ENCODE results near the gene CCM2.
"Not testable (repeated sequence)": the region's sequence is repeated elsewhere in the genome, so short reads cannot be mapped to it uniquely, and the experiment has no call there.

CCM2 gene

GRCh38 chr7:45028920-45029344, 28.9 kb downstream of the CCM2 start:
- TF ChIP-seq POLR2AphosphoS5 (IDR thresholded peaks at IDR 0.05; ENCODE audit: low read depth, low read length) (no peak), TAF1 (IDR thresholded peaks at IDR 0.05; ENCODE audit: borderline replicate concordance, low read depth, low read length) (no peak), POLR2A (IDR thresholded peaks at IDR 0.05; ENCODE audit: low read depth, low read length) (no peak)
- DNase-seq (ENCODE audit: insufficient read length) (no peak), FAIRE-seq (peak; percentile 44)

DNA sequence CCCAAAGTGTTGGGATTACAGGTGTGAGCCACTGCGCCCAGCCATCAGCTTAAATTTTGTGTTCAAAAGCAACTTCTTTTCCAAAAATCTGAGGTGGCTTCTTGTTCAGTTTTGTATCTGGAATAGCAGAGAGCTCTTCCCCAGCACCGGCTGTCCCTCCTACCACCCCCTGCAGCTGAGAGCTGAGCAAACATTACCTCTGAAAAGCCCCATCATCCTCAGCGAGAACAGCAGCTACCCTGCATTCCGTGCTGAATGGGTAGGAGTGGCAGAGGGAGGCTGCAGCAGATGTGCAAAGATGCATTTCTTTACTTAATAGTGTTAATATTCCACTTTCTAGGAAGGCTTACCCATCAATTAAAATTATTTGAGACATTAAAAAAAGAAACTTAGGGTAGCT, 31.8 kb downstream of the CCM2 start:
- TF ChIP-seq POLR2A (IDR thresholded peaks at IDR 0.05; ENCODE audit: low read depth, low read length), result no peak
- TF ChIP-seq POLR2AphosphoS5 (IDR thresholded peaks at IDR 0.05; ENCODE audit: low read depth, low read length), result no peak
- no peak for TF ChIP-seq TAF1 (IDR thresholded peaks at IDR 0.05; ENCODE audit: borderline replicate concordance, low read depth, low read length)
- DNase-seq (ENCODE audit: insufficient read length) (no peak), FAIRE-seq (no peak)

GRCh38 chr7:45032421-45032820, 32.4 kb downstream of the CCM2 start:
- no peak for DNase-seq (ENCODE audit: insufficient read length)
- no peak for FAIRE-seq
- no peak for TF ChIP-seq POLR2AphosphoS5 (IDR thresholded peaks at IDR 0.05; ENCODE audit: low read depth, low read length)
- TF ChIP-seq POLR2A (IDR thresholded peaks at IDR 0.05; ENCODE audit: low read depth, low read length), result no peak
- no peak for TF ChIP-seq TAF1 (IDR thresholded peaks at IDR 0.05; ENCODE audit: borderline replicate concordance, low read depth, low read length)

DNA sequence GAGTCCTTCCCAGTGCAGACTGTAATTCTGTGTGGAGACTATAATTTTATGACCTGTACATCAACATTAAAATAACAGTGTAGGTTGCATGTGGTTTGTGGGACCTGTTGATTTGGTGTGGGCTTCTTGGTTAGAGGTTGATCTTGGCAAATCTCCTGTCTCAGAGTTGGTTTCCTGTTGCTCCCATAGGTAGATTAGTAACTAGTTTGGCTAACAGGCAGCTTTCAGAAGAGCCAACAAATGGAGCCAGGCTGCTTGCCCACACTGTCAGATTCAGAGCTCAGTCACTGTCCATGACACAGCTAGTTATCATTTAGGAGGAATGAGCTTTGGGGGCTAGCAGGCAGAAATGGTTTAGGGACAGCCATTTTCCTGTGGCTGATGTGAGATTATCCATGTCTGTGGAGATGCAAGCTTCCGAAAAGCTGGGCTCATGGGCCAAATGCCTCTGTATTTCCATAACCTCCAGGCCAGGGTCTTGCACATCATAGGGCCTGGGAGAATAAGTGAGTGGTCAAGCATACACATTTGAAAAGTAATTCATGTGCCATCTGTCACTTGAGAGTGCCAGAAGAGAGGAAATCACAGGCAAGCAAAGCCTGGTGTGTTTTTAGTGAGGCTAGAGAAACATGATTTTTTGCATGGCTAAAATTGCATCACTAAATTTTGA, 33.4 kb downstream of the CCM2 start:
- no peak for TF ChIP-seq POLR2A (IDR thresholded peaks at IDR 0.05; ENCODE audit: low read depth, low read length)
- no peak for TF ChIP-seq TAF1 (IDR thresholded peaks at IDR 0.05; ENCODE audit: borderline replicate concordance, low read depth, low read length)
- no peak for TF ChIP-seq POLR2AphosphoS5 (IDR thresholded peaks at IDR 0.05; ENCODE audit: low read depth, low read length)
- FAIRE-seq (peak; percentile 38), DNase-seq (ENCODE audit: insufficient read length) (no peak)

GRCh38 chr7:45033931-45034290, 33.9 kb downstream of the CCM2 start:
- TF ChIP-seq POLR2A (IDR thresholded peaks at IDR 0.05; ENCODE audit: low read depth, low read length) (no peak), TAF1 (IDR thresholded peaks at IDR 0.05; ENCODE audit: borderline replicate concordance, low read depth, low read length) (no peak), POLR2AphosphoS5 (IDR thresholded peaks at IDR 0.05; ENCODE audit: low read depth, low read length) (no peak)
- DNase-seq (ENCODE audit: insufficient read length), result no peak
- FAIRE-seq, result no peak

DNA sequence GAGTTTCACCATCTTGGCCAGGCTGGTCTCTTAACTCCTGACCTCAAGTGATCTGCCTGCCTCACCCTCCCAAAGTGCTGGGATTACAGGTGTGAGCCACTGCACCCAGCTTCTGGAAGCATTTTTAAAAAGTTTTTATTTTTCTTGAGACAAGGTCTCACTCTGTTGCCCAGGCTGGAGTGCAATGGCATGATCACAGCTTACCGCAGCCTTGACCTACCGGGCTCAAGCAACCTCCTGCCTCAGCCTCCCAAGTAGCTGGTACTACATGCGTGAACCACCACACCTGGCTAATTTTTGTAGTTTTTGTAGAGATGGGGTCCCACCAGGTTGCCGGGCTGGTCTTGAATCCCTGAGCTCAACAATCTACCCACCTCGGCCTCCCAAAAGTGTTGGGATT, 34.7 kb downstream of the CCM2 start:
- not testable (repeated sequence) for DNase-seq (ENCODE audit: insufficient read length); FAIRE-seq

GRCh38 chr7:45035371-45035770, 35.4 kb downstream of the CCM2 start:
- TF ChIP-seq TAF1 (IDR thresholded peaks at IDR 0.05; ENCODE audit: borderline replicate concordance, low read depth, low read length) (no peak), POLR2A (IDR thresholded peaks at IDR 0.05; ENCODE audit: low read depth, low read length) (no peak), POLR2AphosphoS5 (IDR thresholded peaks at IDR 0.05; ENCODE audit: low read depth, low read length) (no peak)
- FAIRE-seq, result peak; percentile 21
- no peak for DNase-seq (ENCODE audit: insufficient read length)

DNA sequence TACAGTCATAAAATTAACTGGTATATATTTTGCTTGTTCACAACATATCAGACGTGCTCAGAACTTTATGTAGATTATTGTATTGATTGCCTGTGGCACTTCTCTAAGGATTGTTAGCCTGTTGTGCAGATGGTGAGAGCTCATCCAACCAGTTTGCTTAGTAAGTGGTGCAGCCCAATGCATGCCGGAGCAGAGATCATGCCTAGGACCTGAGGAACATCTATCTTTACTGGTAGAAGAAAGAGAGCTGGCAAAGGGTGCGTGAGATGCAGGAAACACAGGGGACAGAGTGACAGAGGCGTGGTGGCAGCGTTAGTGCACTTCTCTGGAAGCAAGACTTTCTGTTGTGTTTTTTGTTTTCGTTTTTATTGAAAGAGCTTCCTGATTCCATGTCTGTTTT, 35.9 kb downstream of the CCM2 start:
- TF ChIP-seq TAF1 (IDR thresholded peaks at IDR 0.05; ENCODE audit: borderline replicate concordance, low read depth, low read length) (no peak), POLR2AphosphoS5 (IDR thresholded peaks at IDR 0.05; ENCODE audit: low read depth, low read length) (no peak), POLR2A (IDR thresholded peaks at IDR 0.05; ENCODE audit: low read depth, low read length) (no peak)
- DNase-seq (ENCODE audit: insufficient read length), result no peak
- no peak for FAIRE-seq

- TF ChIP-seq POLR2AphosphoS5 (IDR thresholded peaks at IDR 0.05; ENCODE audit: low read depth, low read length), result no peak
- TF ChIP-seq POLR2A (IDR thresholded peaks at IDR 0.05; ENCODE audit: low read depth, low read length), result no peak
- TF ChIP-seq TAF1 (IDR thresholded peaks at IDR 0.05; ENCODE audit: borderline replicate concordance, low read depth, low read length), result no peak
- DNase-seq (ENCODE audit: insufficient read length) (no peak), FAIRE-seq (no peak)
Measured at GRCh38 chr7:45036317-45036716, 36.3 kb downstream of the CCM2 start.

DNA sequence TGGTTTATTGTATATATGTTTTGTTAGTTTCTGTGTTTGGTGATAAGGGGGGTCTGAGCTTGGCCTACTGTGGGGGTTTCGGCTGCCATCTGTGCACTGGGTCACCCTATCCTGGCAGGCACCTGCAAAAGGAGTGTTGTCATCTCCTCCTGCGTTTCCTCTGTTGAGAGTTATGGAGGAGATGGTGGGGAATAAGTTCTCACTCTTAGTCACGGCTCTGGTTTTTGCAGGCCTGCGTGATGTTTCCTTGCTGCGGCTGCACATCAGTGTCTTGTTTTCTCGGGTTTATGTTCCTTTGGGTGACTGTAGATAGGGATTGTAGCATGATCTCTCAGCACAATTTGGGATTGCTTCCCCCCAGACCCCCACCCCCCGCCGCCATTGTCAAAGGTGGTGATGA, 36.8 kb downstream of the CCM2 start:
- no peak for FAIRE-seq
- TF ChIP-seq TAF1 (IDR thresholded peaks at IDR 0.05; ENCODE audit: borderline replicate concordance, low read depth, low read length), result no peak
- no peak for TF ChIP-seq POLR2A (IDR thresholded peaks at IDR 0.05; ENCODE audit: low read depth, low read length)
- no peak for TF ChIP-seq POLR2AphosphoS5 (IDR thresholded peaks at IDR 0.05; ENCODE audit: low read depth, low read length)
- DNase-seq (ENCODE audit: insufficient read length), result no peak

DNA sequence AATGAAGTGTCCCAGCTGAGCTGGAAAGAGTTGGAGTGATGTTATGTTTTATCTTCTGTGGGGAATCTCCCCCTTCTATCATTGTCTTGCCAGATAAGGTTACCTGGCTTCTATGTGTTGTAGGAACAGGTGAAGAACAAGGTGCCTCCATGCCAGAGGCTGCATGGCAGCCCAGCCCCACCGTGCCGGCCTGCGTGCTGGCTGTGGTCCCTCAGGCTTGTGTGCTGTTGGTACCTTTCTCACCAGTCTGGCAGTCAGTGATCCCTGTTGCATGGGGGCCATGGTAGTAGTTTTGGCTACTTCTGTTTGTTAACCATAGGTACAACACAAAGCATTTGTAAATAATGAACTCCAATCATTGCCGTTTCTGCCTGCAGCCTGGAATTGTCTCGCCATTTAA, 37.9 kb downstream of the CCM2 start:
- DNase-seq (ENCODE audit: insufficient read length), result no peak
- no peak for FAIRE-seq
- TF ChIP-seq POLR2A (IDR thresholded peaks at IDR 0.05; ENCODE audit: low read depth, low read length), result no peak
- no peak for TF ChIP-seq TAF1 (IDR thresholded peaks at IDR 0.05; ENCODE audit: borderline replicate concordance, low read depth, low read length)
- no peak for TF ChIP-seq POLR2AphosphoS5 (IDR thresholded peaks at IDR 0.05; ENCODE audit: low read depth, low read length)

DNA sequence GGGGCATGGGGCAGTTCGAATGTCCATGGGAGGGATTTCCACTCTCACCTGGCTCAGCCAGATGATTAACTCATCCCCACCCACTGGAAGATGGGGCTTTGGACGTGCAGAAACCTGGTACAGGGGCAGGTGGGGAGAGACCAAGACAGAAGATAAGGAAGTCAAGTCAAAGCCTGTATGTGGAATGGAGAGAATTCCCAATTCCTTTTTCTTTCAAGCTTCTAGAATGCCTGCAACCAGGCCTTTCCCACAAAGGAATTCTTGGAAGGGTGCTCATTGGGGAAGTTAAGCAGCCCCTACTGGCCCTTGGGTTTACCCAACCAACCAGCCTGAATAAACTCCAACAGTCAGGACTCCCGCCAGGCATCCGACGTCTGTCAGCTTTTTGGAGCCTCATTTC, 39.1 kb downstream of the CCM2 start:
- TF ChIP-seq TAF1 (IDR thresholded peaks at IDR 0.05; ENCODE audit: borderline replicate concordance, low read depth, low read length), result no peak
- no peak for FAIRE-seq
- DNase-seq (ENCODE audit: insufficient read length), result no peak

- TF ChIP-seq POLR2A (IDR thresholded peaks at IDR 0.05; ENCODE audit: low read depth, low read length) (no peak), TAF1 (IDR thresholded peaks at IDR 0.05; ENCODE audit: borderline replicate concordance, low read depth, low read length) (no peak), POLR2AphosphoS5 (IDR thresholded peaks at IDR 0.05; ENCODE audit: low read depth, low read length) (no peak)
- no peak for DNase-seq (ENCODE audit: insufficient read length)
- no peak for FAIRE-seq
Measured at GRCh38 chr7:45044338-45044737, 44.3 kb downstream of the CCM2 start.
